Fibroblast of lung (primary cell): ENCODE data around the gene MRGPRF. TPM values are rescaled to one million over a fixed set of nuclear protein-coding genes. Genes with fewer than 3 reads are reported as not detected.

Source experiments
- DNase-seq, 2 donors: peaks; one replicate each; pipeline versions ENCODE4 v3.0.0 to v3.0.0-alpha.2; 2010; ENCODE audit warnings: low read depth in 2 of 2
- H2AFZ ChIP-seq: 2 replicates; pipeline ENCODE4 v1.5.1; 2012; ENCODE audit warnings: low read length, control low read depth, inconsistent platforms
- H3K27ac ChIP-seq: 2 replicates; pipeline ENCODE4 v1.5.1; 2011; ENCODE audit warnings: low read length, control low read depth; ENCODE audit not compliant: insufficient read depth
- H3K27me3 ChIP-seq: 2 replicates; pipeline ENCODE4 v1.5.1; 2011; ENCODE audit warnings: mild to moderate bottlenecking, low read length; ENCODE audit not compliant: control insufficient read depth, insufficient read depth
- H3K36me3 ChIP-seq: 2 replicates; pipeline ENCODE4 v1.5.1; 2011; ENCODE audit warnings: low read length; ENCODE audit not compliant: control insufficient read depth, insufficient read depth
- H3K4me1 ChIP-seq: 2 replicates; pipeline ENCODE4 v1.5.1; 2011; ENCODE audit warnings: low read length; ENCODE audit not compliant: control insufficient read depth, insufficient read depth; ENCODE audit errors: extremely low read depth
- H3K4me2 ChIP-seq: 2 replicates; pipeline ENCODE4 v1.5.1; 2011; ENCODE audit warnings: low read length, control low read depth; ENCODE audit not compliant: insufficient read depth; ENCODE audit errors: extremely low read depth
- H3K4me3 ChIP-seq, 4 experiments: fragments of 200-600 bp in 1 of 4; sonication (generic) in 1 of 4; replicated peaks in 1 of 4; 2 replicates each; pipeline ENCODE4 v1.5.1; 2011 to 2016; ENCODE audit warnings: low read length in 4 of 4, low read depth in 3 of 4, mild to moderate bottlenecking in 3 of 4, control low read depth in 2 of 4, inconsistent platforms in 1 of 4, mixed read lengths in 1 of 4; ENCODE audit not compliant: insufficient read depth in 1 of 4; ENCODE audit errors: control extremely low read depth in 1 of 4
- H3K79me2 ChIP-seq: 2 replicates; pipeline ENCODE4 v1.5.1; 2012; ENCODE audit warnings: mild to moderate bottlenecking, low read length, inconsistent platforms; ENCODE audit not compliant: control insufficient read depth, insufficient read depth
- H3K9ac ChIP-seq: 2 replicates; pipeline ENCODE4 v1.5.1; 2011; ENCODE audit warnings: mild to moderate bottlenecking, low read length, control low read depth; ENCODE audit not compliant: insufficient read depth
- H3K9me3 ChIP-seq: 2 replicates; pipeline ENCODE4 v1.5.1; 2012; ENCODE audit warnings: low read depth, low read length; ENCODE audit not compliant: control insufficient read depth, insufficient read depth
- H4K20me1 ChIP-seq: 2 replicates; pipeline ENCODE4 v1.5.1; 2011; ENCODE audit warnings: low read length; ENCODE audit not compliant: control insufficient read depth, insufficient read depth; ENCODE audit errors: extremely low read depth
- CTCF ChIP-seq, 2 donors: IDR thresholded peaks in 1 of 2; conservative IDR thresholded peaks in 1 of 2; 1 replicate in 1 of 2; 2 replicates in 1 of 2; pipeline ENCODE4 v1.5.1; 2011 to 2012; ENCODE audit warnings: low read length in 2 of 2, control low read depth in 1 of 2, inconsistent platforms in 1 of 2, low read depth in 1 of 2, mild to moderate bottlenecking in 1 of 2
- EZH2 ChIP-seq: IDR thresholded peaks from 2 replicates; pipeline ENCODE4 v1.5.1; 2012; ENCODE audit warnings: low read length, control low read depth, mild to moderate bottlenecking; ENCODE audit errors: missing control alignments
- polyA plus RNA-seq, 2 donors: library from polyadenylated mRNA; depleted of rRNA in 1 of 2; stranded (reverse) in 1 of 2; unstranded in 1 of 2; fragments of >200 nt; gene quantifications; 2 replicates each; pipeline ENCODE4 v1.2.1, GENCODE V29; 2011 to 2012; ENCODE audit warnings: missing spikeins in 1 of 2
- total RNA-seq: library from RNA; depleted of rRNA; stranded (reverse); fragments of >200 nt; gene quantifications from 2 replicates; pipeline ENCODE4 v1.2.1, GENCODE V29; 2014

The MRGPRF gene
- total and polyA plus RNA-seq, 2 donors (not counting 1 experiment from before 2014, with no cell fraction given) = 84.2 to 88.1 TPM

- H3K36me3 ChIP-seq = no peaks in the 10 kb centered on the region
- H3K9ac ChIP-seq = no peak overlapping the region
- H3K4me2 ChIP-seq = no peak overlapping the region
- H3K4me1 ChIP-seq = no peaks in the 10 kb centered on the region
- H3K4me3 ChIP-seq = no peak overlapping the region
- no peaks in the 10 kb centered on the region for H4K20me1 ChIP-seq
- peaks cover 8% of the 10 kb centered on the region for H3K27me3 ChIP-seq
- no peak for DNase-seq
- no peak overlapping the region for H2AFZ ChIP-seq
- no peak for TF ChIP-seq CTCF (conservative IDR thresholded peaks at IDR 0.05 in 1 of 2, IDR thresholded peaks at IDR 0.05 in 1 of 2; ENCODE audit: low read depth in 1 of 2, low read length in 2 of 2)
- TF ChIP-seq EZH2 = no peak
- no peaks in the 10 kb centered on the region for H3K9me3 ChIP-seq
- H3K27ac ChIP-seq = no peak overlapping the region
- no peaks in the 10 kb centered on the region for H3K79me2 ChIP-seq
Measured at GRCh38 chr11:68962527-68963250, 50.4 kb downstream of the MRGPRF start.

- Histone ChIP-seq H3K36me3 (no peaks in the 10 kb centered on the region), H3K27ac (no peak overlapping the region), H3K4me2 (no peak overlapping the region), H3K4me1 (no peaks in the 10 kb centered on the region), H4K20me1 (no peaks in the 10 kb centered on the region), H2AFZ (no peak overlapping the region), H3K4me3 (no peak overlapping the region), H3K9ac (no peak overlapping the region), H3K9me3 (no peaks in the 10 kb centered on the region), H3K79me2 (no peaks in the 10 kb centered on the region), H3K27me3 (peaks cover 2% of the 10 kb centered on the region)
- no peak for TF ChIP-seq EZH2
- TF ChIP-seq CTCF (conservative IDR thresholded peaks at IDR 0.05 in 1 of 2, IDR thresholded peaks at IDR 0.05 in 1 of 2; ENCODE audit: low read depth in 1 of 2, low read length in 2 of 2) = no peak
- DNase-seq = no peak
Measured at GRCh38 chr11:68961245-68961644, 51.8 kb downstream of the MRGPRF start.

GRCh38 chr11:68960294-68961071 lies 52.6 kb downstream of the MRGPRF start:
- Histone ChIP-seq H3K4me3 (no peak overlapping the region), H3K36me3 (no peaks in the 10 kb centered on the region), H3K4me2 (no peak overlapping the region), H3K27me3 (peaks cover 2% of the 10 kb centered on the region), H2AFZ (no peak overlapping the region), H3K9ac (no peak overlapping the region), H3K79me2 (no peaks in the 10 kb centered on the region), H3K9me3 (no peaks in the 10 kb centered on the region), H3K27ac (no peak overlapping the region), H4K20me1 (no peaks in the 10 kb centered on the region), H3K4me1 (no peaks in the 10 kb centered on the region)
- no peak for TF ChIP-seq EZH2
- DNase-seq = no peak
